KOPT-K1 (cell line): ENCODE data around the gene RABGAP1L.
"Not testable (repeated sequence)": the region's sequence is repeated elsewhere in the genome, so short reads cannot be mapped to it uniquely, and the experiment has no call there.

Experiments used
- H3K27ac ChIP-seq: fragments of 200-600 bp; sonication (generic); 2 replicates; pipeline ENCODE4 v1.5.1; 2016; ENCODE audit warnings: antibody characterized with exemption, mild to moderate bottlenecking, low read depth, low read length; ENCODE audit not compliant: poor library complexity, severe bottlenecking
- H3K36me3 ChIP-seq: fragments of 200-600 bp; sonication (generic); 2 replicates; pipeline ENCODE4 v1.5.1; 2017; ENCODE audit warnings: antibody characterized with exemption, mild to moderate bottlenecking, low read length, moderate library complexity; ENCODE audit not compliant: insufficient read depth
- H3K9me3 ChIP-seq: fragments of 200-600 bp; sonication (generic); 2 replicates; pipeline ENCODE4 v1.5.1; 2017; ENCODE audit warnings: antibody characterized with exemption, low read length, mild to moderate bottlenecking; ENCODE audit not compliant: insufficient read depth, poor library complexity, severe bottlenecking

RABGAP1L gene

GRCh38 chr1:174870319-174870718 lies 711.0 kb downstream of the RABGAP1L start:
- Histone ChIP-seq H3K36me3 (no peaks in the 10 kb centered on the region), H3K27ac (no peak overlapping the region), H3K9me3 (no peaks in the 10 kb centered on the region)

GRCh38 chr1:174871886-174872285 lies 712.6 kb downstream of the RABGAP1L start:
- H3K9me3 ChIP-seq, result no peaks in the 10 kb centered on the region

GRCh38 chr1:174872615-174873058 lies 713.3 kb downstream of the RABGAP1L start:
- Histone ChIP-seq H3K27ac (no peak overlapping the region), H3K36me3 (no peaks in the 10 kb centered on the region), H3K9me3 (no peaks in the 10 kb centered on the region)

More at GRCh38 chr1:174871886-174872285, 712.6 kb downstream of the RABGAP1L start:
- H3K36me3 ChIP-seq, result no peaks in the 10 kb centered on the region
- H3K27ac ChIP-seq, result no peak overlapping the region

- Histone ChIP-seq H3K9me3 (no peaks in the 10 kb centered on the region), H3K27ac (no peak overlapping the region), H3K36me3 (no peaks in the 10 kb centered on the region)
These were observed 715.2 kb downstream of the RABGAP1L start for GRCh38 chr1:174874331-174875053.

- H3K27ac ChIP-seq, result no peak overlapping the region
- no peaks in the 10 kb centered on the region for H3K36me3 ChIP-seq
- no peaks in the 10 kb centered on the region for H3K9me3 ChIP-seq
These were observed 716.0 kb downstream of the RABGAP1L start for GRCh38 chr1:174875306-174875705.

- Histone ChIP-seq H3K36me3 (no peaks in the 10 kb centered on the region), H3K9me3 (no peaks in the 10 kb centered on the region), H3K27ac (no peak overlapping the region)
These were observed 717.9 kb downstream of the RABGAP1L start for GRCh38 chr1:174877208-174877673.

- no peaks in the 10 kb centered on the region for H3K9me3 ChIP-seq
- H3K36me3 ChIP-seq, result no peaks in the 10 kb centered on the region
- no peak overlapping the region for H3K27ac ChIP-seq
These were observed 720.9 kb downstream of the RABGAP1L start for GRCh38 chr1:174880171-174880570.

GRCh38 chr1:174883409-174883808 lies 724.1 kb downstream of the RABGAP1L start:
- H3K27ac ChIP-seq, result no peak overlapping the region
- no peaks in the 10 kb centered on the region for H3K36me3 ChIP-seq
- no peaks in the 10 kb centered on the region for H3K9me3 ChIP-seq

GRCh38 chr1:174884038-174884437 lies 724.7 kb downstream of the RABGAP1L start:
- no peaks in the 10 kb centered on the region for H3K36me3 ChIP-seq
- no peak overlapping the region for H3K27ac ChIP-seq
- H3K9me3 ChIP-seq, result no peaks in the 10 kb centered on the region

GRCh38 chr1:174884566-174884965 lies 725.2 kb downstream of the RABGAP1L start:
- Histone ChIP-seq H3K27ac (no peak overlapping the region), H3K36me3 (no peaks in the 10 kb centered on the region), H3K9me3 (no peaks in the 10 kb centered on the region)

GRCh38 chr1:174890024-174890423 lies 730.7 kb downstream of the RABGAP1L start:
- Histone ChIP-seq H3K27ac (no peak overlapping the region), H3K36me3 (no peaks in the 10 kb centered on the region), H3K9me3 (no peaks in the 10 kb centered on the region)

GRCh38 chr1:174892016-174892415 lies 732.7 kb downstream of the RABGAP1L start:
- Histone ChIP-seq H3K36me3 (no peaks in the 10 kb centered on the region), H3K9me3 (no peaks in the 10 kb centered on the region), H3K27ac (no peak overlapping the region)

- Histone ChIP-seq H3K36me3 (no peaks in the 10 kb centered on the region), H3K27ac (no peak overlapping the region), H3K9me3 (no peaks in the 10 kb centered on the region)
These were observed 734.9 kb downstream of the RABGAP1L start for GRCh38 chr1:174894117-174894762.

GRCh38 chr1:174895610-174896009 lies 736.3 kb downstream of the RABGAP1L start:
- not testable (repeated sequence) for H3K36me3 ChIP-seq, H3K27ac ChIP-seq, H3K9me3 ChIP-seq

GRCh38 chr1:174898102-174898797 lies 738.9 kb downstream of the RABGAP1L start:
- H3K9me3 ChIP-seq, result peaks cover 7% of the 10 kb centered on the region
- H3K36me3 ChIP-seq, result no peaks in the 10 kb centered on the region
- H3K27ac ChIP-seq, result no peak overlapping the region
